ENCODE results near the gene RHCE. TPM values are rescaled to one million over a fixed set of nuclear protein-coding genes. Genes with fewer than 3 reads are reported as not detected.
"Not testable (repeated sequence)": the region's sequence is repeated elsewhere in the genome, so short reads cannot be mapped to it uniquely, and the experiment has no call there.

The RHCE gene
- total RNA-seq, 1 donor from 2014 or later = 2.2 TPM

GRCh38 chr1:25433389-25434186 is 13.0 kb upstream of the RHCE start:
- peak; percentile 47 for DNase-seq (ENCODE audit: low read depth)

GRCh38 chr1:25432749-25433388 is 12.2 kb upstream of the RHCE start:
- no peak for DNase-seq (ENCODE audit: low read depth)

- no peak for DNase-seq (ENCODE audit: low read depth)
Measured at GRCh38 chr1:25431955-25432719, 11.5 kb upstream of the RHCE start.

GRCh38 chr1:25430967-25431881 is 10.6 kb upstream of the RHCE start:
- no peak for DNase-seq (ENCODE audit: low read depth)

GRCh38 chr1:25430073-25430966 is 9.7 kb upstream of the RHCE start, which contains the start of gene MACO1:
Gene MACO1, plus strand, starts transcription at chr1:25430897. Its CDS starts 202 bp downstream, at chr1:25431099.
- DNase-seq (ENCODE audit: low read depth) = peak; percentile 98

GRCh38 chr1:25428475-25429166 is 8.0 kb upstream of the RHCE start:
- no peak for DNase-seq (ENCODE audit: low read depth)

- DNase-seq (ENCODE audit: low read depth) = no peak
Measured at GRCh38 chr1:25427696-25428095, 7.1 kb upstream of the RHCE start.

- DNase-seq (ENCODE audit: low read depth) = no peak
Measured at GRCh38 chr1:25425098-25426085, 4.8 kb upstream of the RHCE start.

GRCh38 chr1:25423206-25423605 is 2.6 kb upstream of the RHCE start:
- DNase-seq (ENCODE audit: low read depth) = not testable (repeated sequence)

GRCh38 chr1:25419339-25419738 is 1.3 kb downstream of the RHCE start:
- DNase-seq (ENCODE audit: low read depth) = not testable (repeated sequence)

- not testable (repeated sequence) for DNase-seq (ENCODE audit: low read depth)
Measured at GRCh38 chr1:25417280-25417679, 3.3 kb downstream of the RHCE start.

- DNase-seq (ENCODE audit: low read depth) = not testable (repeated sequence)
Measured at GRCh38 chr1:25414578-25414977, 6.0 kb downstream of the RHCE start.

- DNase-seq (ENCODE audit: low read depth) = not testable (repeated sequence)
Measured at GRCh38 chr1:25414157-25414556, 6.5 kb downstream of the RHCE start.

GRCh38 chr1:25412872-25413623 is 7.6 kb downstream of the RHCE start:
- DNase-seq (ENCODE audit: low read depth) = not testable (repeated sequence)

GRCh38 chr1:25409641-25410427 is 10.8 kb downstream of the RHCE start:
- not testable (repeated sequence) for DNase-seq (ENCODE audit: low read depth)

GRCh38 chr1:25405731-25406305 is 14.8 kb downstream of the RHCE start:
- not testable (repeated sequence) for DNase-seq (ENCODE audit: low read depth)

Data from myocyte (in vitro differentiated cells).